AG04449 (cell line): ENCODE data around the gene ZBTB22.
A peak's percentile ranks its signal among the peaks of the same experiment; 100 is the strongest.

ENCODE experiments used
- CTCF ChIA-PET: fragments of 350-600 bp; formaldehyde crosslinking; extraction: SDS; loops from one replicate; lab custom pipeline; 2021; ENCODE audit warnings: antibody characterized with exemption; lab: Yijun Ruan, JAX
- POLR2A ChIA-PET: fragments of 400-600, 350-600 bp; formaldehyde crosslinking; extraction: SDS; loops from one replicate; lab custom pipeline; 2020; ENCODE audit warnings: antibody characterized with exemption, inconsistent platforms; lab: Yijun Ruan, JAX
- DNase-seq: peaks from one replicate; pipeline ENCODE4 v3.0.0-alpha.2; 2010; ENCODE audit warnings: low read depth, low spot score
- H3K4me3 ChIP-seq: 2 replicates; pipeline ENCODE4 v1.5.1; 2011; ENCODE audit warnings: low read depth, mild to moderate bottlenecking, control low read depth, low read length
- TF ChIP-seq, protein P1 (sequence below): IDR thresholded peaks from one replicate; pipeline ENCODE4 v1.5.1; 2011; ENCODE audit warnings: mild to moderate bottlenecking, moderate library complexity, low read length, control low read depth, inconsistent platforms; ENCODE audit not compliant: insufficient read depth; ENCODE audit errors: missing control alignments

ZBTB22 gene

GRCh38 chr6:33271117-33271467 is 46.5 kb downstream of the ZBTB22 start:
- POLR2A ChIA-PET: interaction anchor here (1.1 to 1.9 kb wide), 7 partner anchors 10 to 1075 kb away, joined by 3 to 37 read pairs (median 11); partner anchors contain the start of genes PFDN6, RGL2 and WDR46
- CTCF ChIA-PET: interaction anchor here (1.1 to 4.4 kb wide), 7 partner anchors 11 to 74 kb away, joined by 3 to 29 read pairs (median 4); partner anchors contain the start of genes PFDN6 and WDR46
- H3K4me3 ChIP-seq: peak overlapping the region; percentile 86
- DNase-seq: no peak
- TF ChIP-seq, protein P1, sequence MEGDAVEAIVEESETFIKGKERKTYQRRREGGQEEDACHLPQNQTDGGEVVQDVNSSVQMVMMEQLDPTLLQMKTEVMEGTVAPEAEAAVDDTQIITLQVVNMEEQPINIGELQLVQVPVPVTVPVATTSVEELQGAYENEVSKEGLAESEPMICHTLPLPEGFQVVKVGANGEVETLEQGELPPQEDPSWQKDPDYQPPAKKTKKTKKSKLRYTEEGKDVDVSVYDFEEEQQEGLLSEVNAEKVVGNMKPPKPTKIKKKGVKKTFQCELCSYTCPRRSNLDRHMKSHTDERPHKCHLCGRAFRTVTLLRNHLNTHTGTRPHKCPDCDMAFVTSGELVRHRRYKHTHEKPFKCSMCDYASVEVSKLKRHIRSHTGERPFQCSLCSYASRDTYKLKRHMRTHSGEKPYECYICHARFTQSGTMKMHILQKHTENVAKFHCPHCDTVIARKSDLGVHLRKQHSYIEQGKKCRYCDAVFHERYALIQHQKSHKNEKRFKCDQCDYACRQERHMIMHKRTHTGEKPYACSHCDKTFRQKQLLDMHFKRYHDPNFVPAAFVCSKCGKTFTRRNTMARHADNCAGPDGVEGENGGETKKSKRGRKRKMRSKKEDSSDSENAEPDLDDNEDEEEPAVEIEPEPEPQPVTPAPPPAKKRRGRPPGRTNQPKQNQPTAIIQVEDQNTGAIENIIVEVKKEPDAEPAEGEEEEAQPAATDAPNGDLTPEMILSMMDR: no peak
